GM10248 (cell line): ENCODE results near the gene SYT15B.
"Not testable (repeated sequence)": the region's sequence is repeated elsewhere in the genome, so short reads cannot be mapped to it uniquely, and the experiment has no call there.

Experiments
- CTCF ChIA-PET: fragments of 300-600 bp; sonication (Branson Sonifier 250); formaldehyde crosslinking; extraction: SDS; loops from one replicate; lab custom pipeline; 2021; ENCODE audit warnings: antibody characterized with exemption; lab: Yijun Ruan, JAX
- POLR2A ChIA-PET: fragments of 350-650 bp; sonication (Branson Sonifier 250); formaldehyde crosslinking; extraction: SDS; loops from one replicate; lab custom pipeline; 2020; ENCODE audit warnings: antibody characterized with exemption; lab: Yijun Ruan, JAX
- DNase-seq: peaks from one replicate; pipeline ENCODE4 v3.0.0; 2012; ENCODE audit errors: extremely low spot score

SYT15B gene

DNA sequence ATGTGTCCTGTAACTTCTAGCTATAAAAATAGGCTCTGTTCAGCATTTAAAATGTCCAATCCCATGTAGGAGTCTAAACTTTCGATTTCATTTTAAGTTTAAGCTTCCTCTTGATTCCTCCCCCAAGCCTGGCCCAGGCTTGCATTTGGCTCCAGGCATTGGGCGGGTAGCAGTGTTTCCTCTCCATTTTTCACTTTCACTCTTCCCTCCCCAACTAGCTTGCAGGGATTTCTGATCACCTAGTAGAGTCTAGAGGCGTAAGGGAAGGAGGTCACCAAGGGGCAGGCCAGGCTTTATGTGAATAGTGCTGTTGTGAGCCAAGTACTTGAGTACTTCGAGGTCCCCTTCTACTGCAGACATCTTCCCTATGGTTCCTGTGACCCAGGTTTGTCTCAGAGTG lies 18.5 kb downstream of the SYT15B start:
- CTCF ChIA-PET, POLR2A ChIA-PET, DNase-seq: not testable (repeated sequence)

DNA sequence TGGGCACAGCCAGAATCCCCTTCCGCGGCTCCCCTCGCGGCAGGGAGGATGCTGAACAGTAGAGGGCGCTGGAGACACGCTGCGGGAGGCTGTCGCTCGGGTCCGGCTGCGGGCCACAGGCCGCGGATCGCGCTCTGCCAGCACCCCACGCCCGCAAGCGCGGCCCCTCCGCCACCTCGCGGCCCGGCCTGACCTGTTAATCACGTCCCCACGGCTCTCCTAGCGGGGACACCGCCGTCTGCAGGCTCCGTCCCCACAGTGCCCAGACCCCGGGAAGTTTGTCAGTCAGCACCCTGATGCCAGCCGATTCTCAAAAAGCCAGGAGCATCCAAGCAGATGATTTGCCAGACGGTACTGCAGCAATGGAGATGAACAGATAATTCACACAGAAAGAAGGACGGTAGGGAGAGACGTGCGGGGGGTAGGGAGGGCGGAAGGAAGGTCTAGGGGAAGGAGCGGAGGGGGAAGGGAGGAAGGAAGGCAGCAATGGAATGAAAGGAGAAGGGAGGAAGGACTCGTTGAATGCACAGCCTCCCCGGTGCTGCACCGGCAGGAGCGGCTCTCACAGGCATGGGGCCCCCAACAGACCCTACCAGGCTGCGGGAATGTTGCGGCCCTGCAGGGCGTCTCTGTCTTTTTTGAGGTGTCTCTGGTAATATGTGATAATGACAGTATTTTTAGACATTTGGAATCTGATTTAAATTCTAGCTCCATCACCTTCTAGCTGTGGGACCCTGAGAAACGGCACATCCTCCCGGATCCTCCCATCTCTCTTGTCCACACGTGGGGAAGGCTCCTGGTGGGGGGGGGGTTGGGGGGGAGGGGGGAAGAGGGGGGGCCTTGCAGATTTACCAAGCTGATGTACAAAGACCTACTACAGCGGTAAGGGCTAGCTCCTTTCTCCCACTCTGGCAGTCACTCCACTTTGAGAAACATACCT lies 19.5 kb downstream of the SYT15B start:
- DNase-seq, CTCF ChIA-PET: not testable (repeated sequence)

GRCh38 chr10:47740868-47741267 lies 22.5 kb downstream of the SYT15B start:
- POLR2A ChIA-PET, DNase-seq, CTCF ChIA-PET: not testable (repeated sequence)

More for the DNA sequence above, 19.5 kb downstream of the SYT15B start:
- POLR2A ChIA-PET: not testable (repeated sequence)

DNA sequence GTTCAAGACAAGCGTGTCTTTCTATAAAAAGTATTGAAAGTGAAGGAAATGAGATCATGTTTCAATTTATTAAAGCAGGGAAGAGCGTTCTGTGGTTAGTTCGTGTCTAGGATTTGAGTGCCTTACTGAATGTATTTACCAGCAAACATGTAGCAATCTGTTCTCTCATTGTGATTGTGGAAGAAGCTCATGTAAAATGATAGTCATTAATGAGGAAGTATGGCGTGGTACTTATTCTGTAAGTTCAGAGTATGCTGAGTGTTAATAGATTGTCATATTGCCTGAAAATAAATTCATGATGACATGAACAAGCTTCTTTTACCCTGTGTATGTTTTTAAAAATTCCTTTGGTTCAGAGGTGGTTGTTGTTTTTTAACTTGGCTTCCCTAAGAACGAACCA lies 32.5 kb downstream of the SYT15B start:
- CTCF ChIA-PET, POLR2A ChIA-PET, DNase-seq: not testable (repeated sequence)

DNA sequence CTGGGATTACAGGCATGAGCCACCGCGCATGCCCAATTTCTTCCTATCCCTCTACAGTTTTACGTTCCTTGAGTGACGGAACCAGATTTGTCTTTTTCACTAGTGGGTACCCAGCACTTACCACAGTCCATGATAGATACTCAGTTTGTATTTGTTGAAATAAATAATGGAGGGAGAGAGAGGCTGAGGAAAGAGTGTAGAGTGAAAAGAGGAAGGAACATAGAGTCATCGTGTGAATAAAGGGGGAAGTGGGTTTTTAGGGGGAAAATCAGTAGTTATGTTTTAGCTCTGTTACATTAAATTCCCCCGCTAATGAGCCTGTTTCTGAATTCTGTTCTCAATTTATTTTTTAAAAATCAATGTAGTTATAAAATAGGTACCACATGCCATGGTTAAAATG lies 37.7 kb downstream of the SYT15B start:
- POLR2A ChIA-PET, CTCF ChIA-PET, DNase-seq: not testable (repeated sequence)

- DNase-seq, POLR2A ChIA-PET, CTCF ChIA-PET: not testable (repeated sequence)
Observed at GRCh38 chr10:47725047-47725446, 38.3 kb downstream of the SYT15B start.

DNA sequence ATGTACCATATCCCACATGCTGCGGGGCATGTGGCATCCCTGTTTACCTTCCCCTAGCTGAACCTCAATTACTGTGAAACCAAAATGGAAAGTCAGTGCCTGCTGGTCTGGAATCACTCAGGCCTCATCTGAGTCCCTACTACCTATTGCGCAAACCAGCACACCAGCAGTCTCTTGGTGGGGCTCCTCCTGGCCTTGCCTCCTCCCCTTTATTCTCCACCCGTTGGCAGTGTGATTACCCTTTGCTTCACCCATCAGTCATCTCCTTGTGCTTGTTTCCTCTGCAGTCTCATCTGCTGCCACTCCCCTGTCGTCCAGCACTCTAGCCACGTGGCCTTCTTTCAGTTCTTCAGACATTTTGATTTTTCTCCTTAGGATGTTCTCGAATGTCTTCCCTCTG lies 39.3 kb downstream of the SYT15B start:
- POLR2A ChIA-PET, CTCF ChIA-PET, DNase-seq: not testable (repeated sequence)

DNA sequence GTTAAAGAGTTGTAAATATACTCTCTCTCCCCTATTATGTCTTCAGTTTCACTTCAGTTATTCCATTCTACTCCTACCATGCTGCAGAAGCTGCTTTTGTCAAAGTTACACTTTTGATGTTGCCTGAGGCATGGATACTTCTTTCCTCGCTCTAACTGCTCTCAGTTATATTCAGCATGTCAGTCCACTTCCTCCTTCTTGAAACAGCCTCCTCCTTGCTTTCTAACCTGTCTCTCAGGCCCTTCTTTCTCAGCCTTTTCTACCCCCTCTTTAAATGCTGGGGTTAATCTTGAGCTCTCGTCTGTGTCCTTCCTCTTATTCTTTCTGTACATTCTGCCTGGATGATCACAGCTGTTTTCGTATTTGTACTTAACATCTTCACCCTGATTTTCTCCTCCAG lies 40.0 kb downstream of the SYT15B start:
- CTCF ChIA-PET, DNase-seq, POLR2A ChIA-PET: not testable (repeated sequence)

GRCh38 chr10:47717011-47717769 lies 46.2 kb downstream of the SYT15B start:
- DNase-seq, CTCF ChIA-PET, POLR2A ChIA-PET: not testable (repeated sequence)
